ENCODE results near the gene CACNA1D.

The CACNA1D gene

DNA sequence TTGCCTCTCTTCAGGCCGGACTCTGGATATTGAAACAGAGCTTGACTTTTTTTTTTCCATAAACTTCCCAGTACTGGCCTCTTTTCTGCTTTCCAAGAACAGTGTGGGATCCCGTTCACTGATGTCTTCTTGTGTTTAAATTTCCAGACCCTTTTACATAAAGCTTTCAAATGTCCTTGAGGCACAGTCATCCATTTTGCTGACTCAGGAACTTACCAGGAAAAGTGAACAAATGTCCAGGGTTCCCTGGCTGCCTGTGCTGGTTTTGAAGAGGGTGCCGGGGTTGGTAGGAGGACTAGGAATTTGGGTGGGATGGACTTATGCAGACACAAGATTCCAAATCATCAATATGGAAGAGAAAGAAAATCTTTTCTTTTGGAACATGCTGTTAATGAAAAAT is 283.7 kb downstream of the CACNA1D start:
- Histone ChIP-seq H3K23ac (ENCODE audit: low read depth, low read length, poor library complexity) (no peak overlapping the region), H2BK5ac (ENCODE audit: low read length) (no peak overlapping the region), H2BK15ac (ENCODE audit: low read length) (no peak overlapping the region), H3K27ac (replicated peaks; ENCODE audit: low read length) (no peak overlapping the region), H3K4me1 (ENCODE audit: control insufficient read depth in 2 of 2, insufficient read depth in 1 of 2, low read depth in 1 of 2, low read length in 2 of 2) (peaks cover 3 to 7% of the 10 kb centered on the region in 2 donors), H3K4me3 (ENCODE audit: low read length in 2 of 2) (no peak overlapping the region), H3K4ac (ENCODE audit: low read length) (no peak overlapping the region), H3K36me3 (replicated peaks in 1 of 2; ENCODE audit: control insufficient read depth in 2 of 2, insufficient read depth in 2 of 2, low read length in 2 of 2) (no peaks in the 10 kb centered on the region), H3K14ac (ENCODE audit: low read length) (no peak overlapping the region), H4K91ac (ENCODE audit: low read depth, low read length, poor library complexity) (no peak overlapping the region), H3K4me2 (ENCODE audit: insufficient read depth, low read length, poor library complexity, severe bottlenecking) (no peak overlapping the region), H2BK12ac (ENCODE audit: low read length) (no peak overlapping the region), H2AK5ac (ENCODE audit: low read depth, low read length) (no peak overlapping the region), H4K8ac (ENCODE audit: low read depth, low read length) (no peak overlapping the region), H2BK120ac (ENCODE audit: low read depth, low read length) (no peak overlapping the region), H3K9ac (ENCODE audit: low read depth, low read length, poor library complexity) (no peak overlapping the region), H2AFZ (ENCODE audit: low read length) (no peak overlapping the region), H3K27me3 (ENCODE audit: control insufficient read depth in 3 of 3, insufficient read depth in 3 of 3, low read depth in 1 of 3, low read length in 3 of 3) (no peaks in the 10 kb centered on the region), H3K18ac (ENCODE audit: low read length) (no peak overlapping the region), H3K79me1 (ENCODE audit: low read depth, low read length) (no peaks in the 10 kb centered on the region), H3K9me3 (replicated peaks in 1 of 2; ENCODE audit: control insufficient read depth in 2 of 2, insufficient read depth in 1 of 2, low read depth in 1 of 2, low read length in 2 of 2) (peaks cover 0 to 2% of the 10 kb centered on the region in 2 donors)
- no CpG with 5 or more reads among the region's 3 CpGs for WGBS, 2 donors (ENCODE audit: extremely low coverage in 2 of 2, insufficient read length in 2 of 2, insufficient replicate concordance in 1 of 2)
- no peak for DNase-seq (ENCODE audit: low spot score)

DNA sequence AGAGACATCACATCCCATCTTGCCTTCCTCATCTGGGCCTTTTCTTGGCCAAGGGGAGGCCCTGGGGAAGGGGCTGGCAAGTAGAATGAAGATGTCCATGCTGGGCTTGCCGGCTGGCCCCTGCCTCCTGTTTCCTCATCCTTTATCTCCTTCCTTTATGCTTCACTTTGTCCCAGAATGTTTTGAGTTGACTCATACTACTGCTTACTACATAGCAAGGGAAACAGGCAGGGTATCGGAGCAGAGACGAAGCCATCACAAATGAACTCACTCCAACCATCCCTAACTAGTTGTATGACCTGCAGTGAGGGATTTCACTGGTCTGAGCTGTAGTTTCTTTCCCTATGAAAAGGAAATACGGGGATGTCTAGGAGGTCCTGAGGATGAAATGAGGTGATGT is 285.8 kb downstream of the CACNA1D start:
- Histone ChIP-seq H2BK12ac (ENCODE audit: low read length) (no peak overlapping the region), H2BK5ac (ENCODE audit: low read length) (no peak overlapping the region), H3K14ac (ENCODE audit: low read length) (no peak overlapping the region), H3K23ac (ENCODE audit: low read depth, low read length, poor library complexity) (no peak overlapping the region), H4K8ac (ENCODE audit: low read depth, low read length) (no peak overlapping the region), H2BK15ac (ENCODE audit: low read length) (no peak overlapping the region), H3K4me1 (ENCODE audit: control insufficient read depth in 2 of 2, insufficient read depth in 1 of 2, low read depth in 1 of 2, low read length in 2 of 2) (peaks cover 0 to 3% of the 10 kb centered on the region in 2 donors), H2AK5ac (ENCODE audit: low read depth, low read length) (no peak overlapping the region), H3K4me2 (ENCODE audit: insufficient read depth, low read length, poor library complexity, severe bottlenecking) (no peak overlapping the region), H2AFZ (ENCODE audit: low read length) (no peak overlapping the region), H3K27me3 (ENCODE audit: control insufficient read depth in 3 of 3, insufficient read depth in 3 of 3, low read depth in 1 of 3, low read length in 3 of 3) (no peaks in the 10 kb centered on the region), H3K4ac (ENCODE audit: low read length) (no peak overlapping the region), H3K79me1 (ENCODE audit: low read depth, low read length) (no peaks in the 10 kb centered on the region), H4K91ac (ENCODE audit: low read depth, low read length, poor library complexity) (no peak overlapping the region), H3K36me3 (replicated peaks in 1 of 2; ENCODE audit: control insufficient read depth in 2 of 2, insufficient read depth in 2 of 2, low read length in 2 of 2) (no peaks in the 10 kb centered on the region), H3K18ac (ENCODE audit: low read length) (no peak overlapping the region), H3K4me3 (ENCODE audit: low read length in 2 of 2) (no peak overlapping the region), H3K27ac (replicated peaks; ENCODE audit: low read length) (no peak overlapping the region), H3K9ac (ENCODE audit: low read depth, low read length, poor library complexity) (no peak overlapping the region), H2BK120ac (ENCODE audit: low read depth, low read length) (no peak overlapping the region), H3K9me3 (replicated peaks in 1 of 2; ENCODE audit: control insufficient read depth in 2 of 2, insufficient read depth in 1 of 2, low read depth in 1 of 2, low read length in 2 of 2) (peaks cover 0 to 2% of the 10 kb centered on the region in 2 donors)
- no CpG with 5 or more reads among the region's 4 CpGs for WGBS, 2 donors (ENCODE audit: extremely low coverage in 2 of 2, insufficient read length in 2 of 2, insufficient replicate concordance in 1 of 2)
- no peak for DNase-seq (ENCODE audit: low spot score)

DNA sequence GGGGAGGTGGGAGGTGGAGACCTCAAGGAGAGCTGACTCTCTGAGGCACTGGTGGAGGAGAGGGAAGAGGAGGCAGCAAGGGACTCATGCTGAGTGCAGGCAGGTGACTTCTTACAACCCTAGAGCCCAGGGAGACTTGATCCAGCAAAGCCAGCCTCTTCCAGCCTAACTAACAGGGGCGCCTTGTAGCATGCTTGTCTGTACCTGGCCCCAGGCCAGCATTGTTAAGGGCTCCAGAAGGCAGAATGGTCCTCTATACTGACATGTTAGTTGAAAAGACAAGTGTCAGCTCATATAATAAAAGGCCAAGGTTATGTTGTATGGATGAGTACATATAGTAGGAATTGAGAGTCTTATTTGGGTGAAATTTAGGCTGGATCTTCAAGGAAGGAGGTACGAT is 286.4 kb downstream of the CACNA1D start:
- H3K27me3 ChIP-seq (ENCODE audit: control insufficient read depth in 3 of 3, insufficient read depth in 3 of 3, low read depth in 1 of 3, low read length in 3 of 3): no peaks in the 10 kb centered on the region
- no peak overlapping the region for H2BK5ac ChIP-seq (ENCODE audit: low read length)
- H2AK5ac ChIP-seq (ENCODE audit: low read depth, low read length): peak overlapping the region; percentile 41
- peaks cover 0 to 1% of the 10 kb centered on the region in 2 donors for H3K4me1 ChIP-seq (ENCODE audit: control insufficient read depth in 2 of 2, insufficient read depth in 1 of 2, low read depth in 1 of 2, low read length in 2 of 2)
- no peak overlapping the region for H3K14ac ChIP-seq (ENCODE audit: low read length)
- no peak for DNase-seq (ENCODE audit: low spot score)
- no peak overlapping the region for H4K8ac ChIP-seq (ENCODE audit: low read depth, low read length)
- H2AFZ ChIP-seq (ENCODE audit: low read length): no peak overlapping the region
- H3K9ac ChIP-seq (ENCODE audit: low read depth, low read length, poor library complexity): no peak overlapping the region
- H3K4ac ChIP-seq (ENCODE audit: low read length): no peak overlapping the region
- no peak overlapping the region for H3K4me2 ChIP-seq (ENCODE audit: insufficient read depth, low read length, poor library complexity, severe bottlenecking)
- no peak overlapping the region for H3K18ac ChIP-seq (ENCODE audit: low read length)
- H3K4me3 ChIP-seq (ENCODE audit: low read length in 2 of 2): no peak overlapping the region
- no peaks in the 10 kb centered on the region for H3K79me1 ChIP-seq (ENCODE audit: low read depth, low read length)
- peaks cover 0 to 2% of the 10 kb centered on the region in 2 donors for H3K9me3 ChIP-seq (replicated peaks in 1 of 2; ENCODE audit: control insufficient read depth in 2 of 2, insufficient read depth in 1 of 2, low read depth in 1 of 2, low read length in 2 of 2)
- no peak overlapping the region for H2BK15ac ChIP-seq (ENCODE audit: low read length)
- no peak overlapping the region for H3K23ac ChIP-seq (ENCODE audit: low read depth, low read length, poor library complexity)
- no peak overlapping the region for H3K27ac ChIP-seq (replicated peaks; ENCODE audit: low read length)
- H4K91ac ChIP-seq (ENCODE audit: low read depth, low read length, poor library complexity): no peak overlapping the region
- WGBS, 2 donors (ENCODE audit: extremely low coverage in 2 of 2, insufficient read length in 2 of 2, insufficient replicate concordance in 1 of 2): no CpG with 5 or more reads among the region's 2 CpGs
- no peak overlapping the region for H2BK120ac ChIP-seq (ENCODE audit: low read depth, low read length)
- H2BK12ac ChIP-seq (ENCODE audit: low read length): no peak overlapping the region
- no peaks in the 10 kb centered on the region for H3K36me3 ChIP-seq (replicated peaks in 1 of 2; ENCODE audit: control insufficient read depth in 2 of 2, insufficient read depth in 2 of 2, low read length in 2 of 2)

DNA sequence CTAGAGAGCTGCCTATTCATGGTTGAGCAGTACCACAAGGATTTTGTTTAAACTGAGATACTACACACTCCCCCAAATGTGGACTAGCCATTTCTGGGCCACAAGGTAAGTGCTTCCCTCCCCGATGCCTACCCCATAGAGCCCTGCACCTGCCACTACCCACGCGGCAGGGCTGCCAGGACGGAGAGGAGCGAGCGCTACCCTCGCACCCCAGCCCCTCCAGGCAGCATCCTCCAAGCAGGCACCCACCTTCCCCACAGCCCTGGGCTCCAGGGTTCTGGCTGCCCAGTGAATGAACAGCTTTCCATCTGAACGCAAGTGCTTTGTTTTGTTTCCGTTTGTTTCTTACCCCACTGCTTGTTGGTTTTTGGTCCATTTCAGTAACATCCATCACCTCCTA is 292.6 kb downstream of the CACNA1D start:
- Histone ChIP-seq H3K4me3 (ENCODE audit: low read length in 2 of 2) (no peak overlapping the region), H3K79me1 (ENCODE audit: low read depth, low read length) (no peaks in the 10 kb centered on the region), H2BK5ac (ENCODE audit: low read length) (no peak overlapping the region), H3K23ac (ENCODE audit: low read depth, low read length, poor library complexity) (no peak overlapping the region), H3K4ac (ENCODE audit: low read length) (no peak overlapping the region), H2BK15ac (ENCODE audit: low read length) (no peak overlapping the region), H4K8ac (ENCODE audit: low read depth, low read length) (peak overlapping the region; percentile 52), H3K27me3 (ENCODE audit: control insufficient read depth in 3 of 3, insufficient read depth in 3 of 3, low read depth in 1 of 3, low read length in 3 of 3) (no peaks in the 10 kb centered on the region), H4K91ac (ENCODE audit: low read depth, low read length, poor library complexity) (no peak overlapping the region), H3K27ac (replicated peaks; ENCODE audit: low read length) (no peak overlapping the region), H3K9me3 (replicated peaks in 1 of 2; ENCODE audit: control insufficient read depth in 2 of 2, insufficient read depth in 1 of 2, low read depth in 1 of 2, low read length in 2 of 2) (no peaks in the 10 kb centered on the region), H2AFZ (ENCODE audit: low read length) (no peak overlapping the region), H2BK120ac (ENCODE audit: low read depth, low read length) (no peak overlapping the region), H2AK5ac (ENCODE audit: low read depth, low read length) (no peak overlapping the region), H3K9ac (ENCODE audit: low read depth, low read length, poor library complexity) (no peak overlapping the region), H3K18ac (ENCODE audit: low read length) (no peak overlapping the region), H3K14ac (ENCODE audit: low read length) (no peak overlapping the region), H3K4me2 (ENCODE audit: insufficient read depth, low read length, poor library complexity, severe bottlenecking) (no peak overlapping the region), H3K4me1 (ENCODE audit: control insufficient read depth in 2 of 2, insufficient read depth in 1 of 2, low read depth in 1 of 2, low read length in 2 of 2) (peaks cover 0 to 6% of the 10 kb centered on the region in 2 donors), H2BK12ac (ENCODE audit: low read length) (no peak overlapping the region), H3K36me3 (replicated peaks in 1 of 2; ENCODE audit: control insufficient read depth in 2 of 2, insufficient read depth in 2 of 2, low read length in 2 of 2) (no peaks in the 10 kb centered on the region)
- no CpG with 5 or more reads among the region's 9 CpGs for WGBS, 2 donors (ENCODE audit: extremely low coverage in 2 of 2, insufficient read length in 2 of 2, insufficient replicate concordance in 1 of 2)
- no peak for DNase-seq (ENCODE audit: low spot score)

Data from neuronal stem cell (in vitro differentiated cells).